IMR-90 (cell line): ENCODE measurements around the gene SHB. TPM values are rescaled to one million over a fixed set of nuclear protein-coding genes. Genes with fewer than 3 reads are reported as not detected.
A peak's percentile ranks its signal among the peaks of the same experiment; 100 is the strongest.

Experiments
- ATAC-seq: fragments of 200-7000 bp; cut with Tn5 transposase; 2 replicates; pipeline ENCODE4 v1.9.1; 2020; ENCODE audit warnings: low read depth, mild to moderate bottlenecking, moderate library complexity
- BruUV-seq: library from RNA; stranded (reverse); fragments of 400-500 nt; replicated peaks from 2 replicates; lab custom pipeline; 2021; lab: Mats Ljungman, UMichigan
- CTCF ChIA-PET: fragments of 300-600 bp; formaldehyde crosslinking; extraction: SDS; loops from one replicate; lab custom pipeline; 2021; ENCODE audit warnings: antibody characterized with exemption; lab: Yijun Ruan, JAX
- POLR2A ChIA-PET: fragments of 300-600 bp; sonication (Branson Sonifier 250); formaldehyde crosslinking; loops from one replicate; lab custom pipeline; 2022; ENCODE audit warnings: antibody characterized with exemption; ENCODE audit not compliant: unreplicated experiment; lab: Charles Lee
- DNase-seq: peaks from one replicate; pipeline ENCODE4 v3.0.0; 2013
- H2AFZ ChIP-seq: replicated peaks from 2 replicates; pipeline ENCODE3; 2013; ENCODE audit warnings: low read length, mild to moderate bottlenecking; ENCODE audit not compliant: poor library complexity
- H2AK5ac ChIP-seq: 2 replicates; pipeline ENCODE4 v1.6.1; 2013; ENCODE audit warnings: low read depth, low read length, inconsistent platforms
- H2AK9ac ChIP-seq: replicated peaks from 2 replicates; pipeline ENCODE3; 2013; ENCODE audit warnings: mild to moderate bottlenecking, low read depth, low read length, moderate library complexity; ENCODE audit not compliant: poor library complexity
- H2BK120ac ChIP-seq: 2 replicates; pipeline ENCODE4 v1.6.1; 2013; ENCODE audit warnings: low read depth, low read length, inconsistent platforms
- H2BK15ac ChIP-seq: 3 replicates; pipeline ENCODE4 v1.6.1; 2013; ENCODE audit warnings: low read depth, low read length, inconsistent platforms
- H2BK20ac ChIP-seq: 2 replicates; pipeline ENCODE4 v1.6.1; 2013; ENCODE audit warnings: low read depth, mild to moderate bottlenecking, inconsistent platforms, low read length, moderate library complexity
- H2BK5ac ChIP-seq: 2 replicates; pipeline ENCODE4 v1.6.1; 2013; ENCODE audit warnings: mild to moderate bottlenecking, low read depth, low read length, inconsistent platforms; ENCODE audit not compliant: poor library complexity, severe bottlenecking
- H3K14ac ChIP-seq: replicated peaks from 2 replicates; pipeline ENCODE4 v1.6.1; 2013; ENCODE audit warnings: low read depth, low read length, inconsistent platforms
- H3K18ac ChIP-seq: 2 replicates; pipeline ENCODE4 v1.6.1; 2013; ENCODE audit warnings: low read depth, low read length, control low read depth
- H3K23ac ChIP-seq: 2 replicates; pipeline ENCODE4 v1.6.1; 2013; ENCODE audit warnings: low read depth, low read length, inconsistent platforms
- H3K27ac ChIP-seq: 2 replicates; pipeline ENCODE4 v1.5.1; 2013; ENCODE audit warnings: mild to moderate bottlenecking, control low read depth, low read length; ENCODE audit not compliant: insufficient read depth
- H3K27me3 ChIP-seq: 2 replicates; pipeline ENCODE4 v1.6.1; 2013; ENCODE audit warnings: low read length; ENCODE audit not compliant: control insufficient read depth, insufficient read depth
- H3K36me3 ChIP-seq: 2 replicates; pipeline ENCODE4 v1.6.1; 2013; ENCODE audit warnings: low read length, mixed read lengths; ENCODE audit not compliant: control insufficient read depth, insufficient read depth
- H3K4ac ChIP-seq: 2 replicates; pipeline ENCODE4 v1.6.1; 2013; ENCODE audit warnings: low read depth, low read length, inconsistent platforms
- H3K4me1 ChIP-seq: 2 replicates; pipeline ENCODE4 v1.6.1; 2013; ENCODE audit warnings: low read length, mixed read lengths; ENCODE audit not compliant: control insufficient read depth, insufficient read depth
- H3K4me2 ChIP-seq: 2 replicates; pipeline ENCODE4 v1.6.1; 2013; ENCODE audit warnings: low read depth, mild to moderate bottlenecking, control low read depth, low read length, moderate library complexity
- H3K4me3 ChIP-seq: 2 replicates; pipeline ENCODE4 v1.5.1; 2013; ENCODE audit warnings: low read depth, mild to moderate bottlenecking, control low read depth, low read length, moderate library complexity; ENCODE audit not compliant: insufficient read depth
- H3K56ac ChIP-seq: 2 replicates; pipeline ENCODE4 v1.6.1; 2013; ENCODE audit warnings: low read length, inconsistent platforms; ENCODE audit not compliant: insufficient read depth; ENCODE audit errors: extremely low read depth
- H3K79me1 ChIP-seq, 2 experiments: 2 replicates each; pipeline ENCODE4 v1.6.1; 2013; ENCODE audit warnings: low read length in 2 of 2, inconsistent platforms in 1 of 2, low read depth in 1 of 2
- H3K9ac ChIP-seq: 2 replicates; pipeline ENCODE4 v1.6.1; 2013; ENCODE audit warnings: low read depth, low read length, control low read depth
- H3K9me1 ChIP-seq: 2 replicates; pipeline ENCODE4 v1.6.1; 2013; ENCODE audit warnings: low read length, inconsistent platforms; ENCODE audit not compliant: insufficient read depth
- H3K9me3 ChIP-seq: 2 replicates; pipeline ENCODE4 v1.6.1; 2013; ENCODE audit warnings: low read length; ENCODE audit not compliant: control insufficient read depth, insufficient read depth
- H4K20me1 ChIP-seq: 2 replicates; pipeline ENCODE4 v1.6.1; 2013; ENCODE audit warnings: low read length, inconsistent platforms; ENCODE audit not compliant: insufficient read depth
- H4K5ac ChIP-seq: 2 replicates; pipeline ENCODE4 v1.6.1; 2013; ENCODE audit warnings: mild to moderate bottlenecking, low read depth, low read length, control low read depth
- H4K8ac ChIP-seq, 2 experiments: 2 replicates each; pipeline ENCODE4 v1.6.1; 2013; ENCODE audit warnings: low read depth in 2 of 2, low read length in 2 of 2, control low read depth in 1 of 2, inconsistent platforms in 1 of 2
- H4K91ac ChIP-seq: 2 replicates; pipeline ENCODE4 v1.6.1; 2013; ENCODE audit warnings: low read depth, low read length, inconsistent platforms; ENCODE audit not compliant: insufficient read depth
- CEBPB ChIP-seq: IDR thresholded peaks from 2 replicates; pipeline ENCODE4 v1.6.1; 2012; ENCODE audit warnings: low read depth, low read length, improper control_type of control experiment
- WGBS, 2 experiments: methylation state at CpG; one replicate each; pipeline versions ENCODE4 v1.1.5 to v1.1.7; 2013; ENCODE audit warnings: missing lambda C conversion rate in 2 of 2; ENCODE audit not compliant: insufficient read length in 1 of 2; ENCODE audit errors: extremely low coverage in 2 of 2; 5-methylcytosine and 5-hydroxymethylcytosine counted together
- dilution Hi-C: fragments of 300-500 bp; cut with HindIII; formaldehyde crosslinking; loops from one replicate; pipeline ENCODE4 v1.14.3; 2018; ENCODE audit warnings: low sequenced_read_pairs; ENCODE audit not compliant: unreplicated experiment
- in situ Hi-C: fragments of 300-500 bp; cut with MboI; formaldehyde crosslinking; loops from 3 replicates; pipeline ENCODE4 v1.14.3; 2019; ENCODE audit warnings: low sequenced_read_pairs, inconsistent platforms, mixed read lengths
- intact Hi-C: fragments of 100-400 bp; cut with micrococcal nuclease; formaldehyde crosslinking; loops from 2 replicates; pipeline ENCODE4 v1.10.0; 2022
- polyA plus RNA-seq, 3 experiments: library from polyadenylated mRNA; depleted of rRNA; stranded (reverse); fragments of >200 nt; gene quantifications; 2 replicates each; pipeline ENCODE4 v1.2.3, GENCODE V29; 2012; ENCODE audit warnings: low replicate concordance in 1 of 3
- total RNA-seq: library from RNA; depleted of rRNA; stranded (reverse); fragments of >200 nt; gene quantifications from 2 replicates; pipeline ENCODE4 v1.2.3, GENCODE V29; 2012
- TF ChIP-seq, protein P1 (sequence below): fragments of 150-350 bp; IDR thresholded peaks from 2 replicates; pipeline ENCODE4 v1.6.1; 2016; ENCODE audit warnings: low read depth, mild to moderate bottlenecking, low read length, moderate library complexity, borderline replicate concordance

The SHB gene
- total and polyA plus RNA-seq, 2 of the 4 experiments (the other 2 are of a cell fraction): 6.1 to 20.4 TPM

DNA sequence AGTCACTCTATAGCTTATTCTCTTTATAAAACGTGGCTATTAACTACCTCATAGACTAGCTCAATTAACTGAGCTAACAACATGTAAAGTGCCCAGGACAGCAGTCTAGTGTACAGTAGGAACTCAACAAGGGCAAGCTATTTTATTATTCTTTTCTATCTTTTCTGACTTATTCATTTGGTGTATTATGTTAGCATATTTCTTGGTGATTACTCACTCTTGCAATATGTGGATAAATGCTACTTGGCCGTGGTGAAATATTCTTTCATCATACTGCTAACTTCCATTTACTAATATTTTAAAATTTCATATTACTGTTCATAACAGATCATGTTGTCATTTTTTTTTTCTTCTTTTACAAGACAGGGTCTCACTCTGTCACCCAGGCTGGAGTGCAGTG lies 170.0 kb downstream of the SHB start:
- Histone ChIP-seq H3K4me3 (no peak overlapping the region), H3K4ac (peak overlapping the region; percentile 90), H2AK9ac (no peak overlapping the region), H3K36me3 (peaks cover 17% of the 10 kb centered on the region), H2BK5ac (peak overlapping the region; percentile 83), H3K27me3 (no peaks in the 10 kb centered on the region), H3K23ac (peak overlapping the region; percentile 80; the same call in 1 of the 2 replicates), H3K9me3 (no peaks in the 10 kb centered on the region), H3K14ac (0 out of 2 replicates have a peak overlapping the region, but pooled peaks have one; percentile 80), H4K20me1 (no peaks in the 10 kb centered on the region), H4K8ac (peak overlapping the region in 1 of 2 experiments; percentile 64; a peak in 2 of 4 replicates), H2AK5ac (peak overlapping the region; percentile 49), H2BK20ac (peak overlapping the region; percentile 88), H3K79me1 (peaks cover 18 to 28% of the 10 kb centered on the region in 2 experiments), H4K5ac (peak overlapping the region; percentile 53; the same call in 1 of the 2 replicates), H3K56ac (no peak overlapping the region), H3K9ac (no peak overlapping the region), H3K27ac (peak overlapping the region; percentile 91), H4K91ac (peak overlapping the region; percentile 76; the same call in 1 of the 2 replicates), H2BK120ac (peak overlapping the region; percentile 84; the same call in 1 of the 2 replicates), H2BK15ac (no peak overlapping the region; the same call in 2 of the 3 replicates), H3K4me2 (peak overlapping the region; percentile 62), H3K9me1 (0 out of 2 replicates have a peak, but pooled peaks cover 4% of the 10 kb centered on the region), H2AFZ (no peak overlapping the region), H3K18ac (peak overlapping the region; percentile 71), H3K4me1 (peaks cover 7% of the 10 kb centered on the region)
- POLR2A ChIA-PET: interaction anchor here (0.6 kb wide), 1 partner anchor 151 kb away, joined by 3 read pairs; no protein-coding TSS in a partner anchor
- CTCF ChIA-PET: interaction anchor here (0.7 to 1.3 kb wide), 3 partner anchors 9 to 418 kb away, joined by 4 to 6 read pairs (median 4); no protein-coding TSS in a partner anchor
- BruUV-seq: no TSS peak
- WGBS, 2 experiments: no CpG with 5 or more reads among the region's 2 CpGs
- dilution Hi-C loops (no loop called here), in situ Hi-C loops (no loop called here), intact Hi-C loops (no loop called here)
- DNase-seq (peak; percentile 74), ATAC-seq (peak; percentile 53)
- TF ChIP-seq CEBPB: peak; percentile 83
- TF ChIP-seq, protein P1, sequence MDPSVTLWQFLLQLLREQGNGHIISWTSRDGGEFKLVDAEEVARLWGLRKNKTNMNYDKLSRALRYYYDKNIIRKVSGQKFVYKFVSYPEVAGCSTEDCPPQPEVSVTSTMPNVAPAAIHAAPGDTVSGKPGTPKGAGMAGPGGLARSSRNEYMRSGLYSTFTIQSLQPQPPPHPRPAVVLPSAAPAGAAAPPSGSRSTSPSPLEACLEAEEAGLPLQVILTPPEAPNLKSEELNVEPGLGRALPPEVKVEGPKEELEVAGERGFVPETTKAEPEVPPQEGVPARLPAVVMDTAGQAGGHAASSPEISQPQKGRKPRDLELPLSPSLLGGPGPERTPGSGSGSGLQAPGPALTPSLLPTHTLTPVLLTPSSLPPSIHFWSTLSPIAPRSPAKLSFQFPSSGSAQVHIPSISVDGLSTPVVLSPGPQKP: no peak
